HEK293T (cell line): ENCODE measurements around the gene MYH6.

Experiments used
- BHLHE40 ChIP-seq: fragments of 450-650 bp; IDR thresholded peaks from 2 replicates; pipeline ENCODE4 v1.6.1; 2016; ENCODE audit warnings: mild to moderate bottlenecking, moderate library complexity, borderline replicate concordance
- FOXA1 ChIP-seq: fragments of 450-650 bp; IDR thresholded peaks from 2 replicates; pipeline ENCODE4 v1.6.1; 2016; ENCODE audit warnings: mild to moderate bottlenecking
- FOXK2 ChIP-seq: fragments of 450-650 bp; IDR thresholded peaks from 2 replicates; pipeline ENCODE4 v1.6.1; 2016; ENCODE audit warnings: mild to moderate bottlenecking
- HDGF ChIP-seq: fragments of 450-650 bp; IDR thresholded peaks from 2 replicates; pipeline ENCODE4 v1.6.1; 2017; ENCODE audit warnings: antibody characterized with exemption, borderline replicate concordance
- L3MBTL2 ChIP-seq: fragments of 450-650 bp; conservative IDR thresholded peaks from 2 replicates; pipeline ENCODE4 v1.6.1; 2016; ENCODE audit warnings: mild to moderate bottlenecking
- SP1 ChIP-seq: fragments of 450-650 bp; IDR thresholded peaks from 2 replicates; pipeline ENCODE4 v1.6.1; 2017
- SUZ12 ChIP-seq: fragments of 450-650 bp; IDR thresholded peaks from 2 replicates; pipeline ENCODE4 v1.6.1; 2016; ENCODE audit warnings: mild to moderate bottlenecking
- TARDBP ChIP-seq: fragments of 450-650 bp; IDR thresholded peaks from 2 replicates; pipeline ENCODE4 v1.6.1; 2016
- ZNF384 ChIP-seq: fragments of 450-650 bp; IDR thresholded peaks from 2 replicates; pipeline ENCODE4 v1.6.1; 2016

DNA sequence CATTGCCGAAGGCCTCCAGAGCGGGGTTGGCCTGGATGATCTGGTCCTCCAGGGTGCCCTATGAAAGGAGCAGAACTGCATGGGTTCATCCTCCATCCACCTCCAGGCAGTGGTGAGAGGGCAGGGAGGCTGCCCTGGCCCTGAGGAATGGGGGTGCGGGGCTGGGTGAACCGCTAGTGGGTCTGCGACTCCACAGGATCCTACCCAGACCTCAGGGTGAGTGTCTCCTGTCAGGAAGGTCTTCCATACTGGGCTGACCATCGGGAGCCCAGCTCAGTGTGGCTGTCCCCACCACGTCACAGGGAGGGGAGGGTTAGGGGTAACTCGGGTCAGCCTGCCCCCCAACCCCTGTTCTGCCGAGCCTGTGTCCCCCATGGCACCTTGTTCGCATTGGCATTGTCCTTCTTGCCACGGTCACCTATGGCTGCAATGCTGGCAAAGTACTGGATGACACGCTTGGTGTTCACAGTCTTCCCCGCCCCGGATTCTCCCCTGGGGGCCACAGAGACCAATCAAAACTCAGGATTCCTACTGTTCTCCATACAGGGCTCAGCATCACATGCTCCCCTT lies 3.7 kb downstream of the MYH6 start:
- no peak for TF ChIP-seq FOXA1
- TF ChIP-seq L3MBTL2 = no peak
- TF ChIP-seq BHLHE40 = no peak
- no peak for TF ChIP-seq SP1
- no peak for TF ChIP-seq HDGF
- no peak for TF ChIP-seq ZNF384
- TF ChIP-seq FOXK2 = no peak
- no peak for TF ChIP-seq SUZ12
- TF ChIP-seq TARDBP = no peak
